Germinal center (tissue), 1 donor: Measurements from ENCODE around the gene HINT2.

Source experiments
- DNase-seq: peaks from one replicate; pipeline ENCODE4 v3.0.0; 2012; ENCODE audit warnings: mixed read lengths, low spot score

The HINT2 gene

GRCh38 chr9:35814841-35815543 lies at the start of gene HINT2:
TSS of gene HINT2 (minus strand) at chr9:35815042. CDS start at chr9:35814979, 63 bp downstream.
- peak; percentile 99 for DNase-seq

- DNase-seq: no peak
Observed at GRCh38 chr9:35863583-35863982, 48.7 kb upstream of the HINT2 start.

GRCh38 chr9:35862328-35862727 lies 47.5 kb upstream of the HINT2 start:
- DNase-seq: no peak

GRCh38 chr9:35861161-35861897 lies 46.5 kb upstream of the HINT2 start:
- no peak for DNase-seq

- DNase-seq: no peak
Observed at GRCh38 chr9:35859990-35860339, 45.1 kb upstream of the HINT2 start.

- DNase-seq: no peak
Observed at GRCh38 chr9:35859310-35859989, 44.6 kb upstream of the HINT2 start.

GRCh38 chr9:35858458-35858857 lies 43.6 kb upstream of the HINT2 start:
- DNase-seq: no peak

- DNase-seq: no peak
Observed at GRCh38 chr9:35856882-35857281, 42.0 kb upstream of the HINT2 start.

GRCh38 chr9:35856206-35856605 lies 41.4 kb upstream of the HINT2 start:
- DNase-seq: no peak

GRCh38 chr9:35854091-35854762 lies 39.4 kb upstream of the HINT2 start:
- DNase-seq: no peak

- no peak for DNase-seq
Observed at GRCh38 chr9:35852876-35853865, 38.3 kb upstream of the HINT2 start.

GRCh38 chr9:35852267-35852815 lies 37.5 kb upstream of the HINT2 start:
- DNase-seq: no peak

- peak; percentile 68 for DNase-seq
Observed at GRCh38 chr9:35847792-35848572, 33.1 kb upstream of the HINT2 start.

- no peak for DNase-seq
Observed at GRCh38 chr9:35845824-35846771, 31.3 kb upstream of the HINT2 start.

GRCh38 chr9:35844628-35845270 lies 29.9 kb upstream of the HINT2 start:
- peak; percentile 71 for DNase-seq

- no peak for DNase-seq
Observed at GRCh38 chr9:35842795-35843194, 28.0 kb upstream of the HINT2 start.

- DNase-seq: no peak
Observed at GRCh38 chr9:35842020-35842745, 27.3 kb upstream of the HINT2 start.

GRCh38 chr9:35841645-35841900 lies 26.7 kb upstream of the HINT2 start:
- DNase-seq: no peak
